Fibroblast of skin of back (primary cell): Measurements from ENCODE around the gene CEP131.

Experiments used
- DNase-seq: peaks from one replicate; pipeline ENCODE4 v3.0.0-alpha.2; 2013

The CEP131 gene

DNA sequence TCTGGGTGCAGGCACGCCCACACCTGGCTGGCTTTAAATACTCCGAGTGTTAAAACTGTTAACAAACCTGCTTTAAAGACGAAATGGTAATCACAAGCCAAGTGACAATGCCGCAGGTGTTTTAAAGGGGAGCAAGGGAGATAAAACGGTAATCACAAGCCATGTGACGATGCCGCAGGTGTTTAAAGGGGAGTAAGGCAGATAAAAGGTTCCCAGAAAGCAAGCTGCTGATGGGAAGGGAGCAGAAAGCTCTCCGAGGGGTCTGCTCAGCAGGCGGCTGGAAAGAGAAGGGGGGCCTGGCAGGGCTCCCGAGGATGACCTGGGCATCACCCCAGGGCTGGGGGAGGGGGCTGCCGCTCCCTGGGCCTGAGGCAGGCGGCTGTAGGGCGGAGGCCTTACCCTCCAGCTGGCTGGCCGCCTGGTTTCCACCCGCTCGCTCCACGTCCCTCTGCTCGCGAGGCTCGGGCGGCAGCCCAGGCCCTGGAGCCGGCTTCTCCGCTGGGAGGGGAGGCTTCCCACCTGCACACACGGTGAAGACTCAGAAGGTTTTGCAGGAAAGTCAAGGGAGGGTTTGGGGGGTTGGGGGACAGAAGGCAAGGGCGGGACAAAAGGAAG is 28.4 kb upstream of the CEP131 start:
- no peak for DNase-seq

DNA sequence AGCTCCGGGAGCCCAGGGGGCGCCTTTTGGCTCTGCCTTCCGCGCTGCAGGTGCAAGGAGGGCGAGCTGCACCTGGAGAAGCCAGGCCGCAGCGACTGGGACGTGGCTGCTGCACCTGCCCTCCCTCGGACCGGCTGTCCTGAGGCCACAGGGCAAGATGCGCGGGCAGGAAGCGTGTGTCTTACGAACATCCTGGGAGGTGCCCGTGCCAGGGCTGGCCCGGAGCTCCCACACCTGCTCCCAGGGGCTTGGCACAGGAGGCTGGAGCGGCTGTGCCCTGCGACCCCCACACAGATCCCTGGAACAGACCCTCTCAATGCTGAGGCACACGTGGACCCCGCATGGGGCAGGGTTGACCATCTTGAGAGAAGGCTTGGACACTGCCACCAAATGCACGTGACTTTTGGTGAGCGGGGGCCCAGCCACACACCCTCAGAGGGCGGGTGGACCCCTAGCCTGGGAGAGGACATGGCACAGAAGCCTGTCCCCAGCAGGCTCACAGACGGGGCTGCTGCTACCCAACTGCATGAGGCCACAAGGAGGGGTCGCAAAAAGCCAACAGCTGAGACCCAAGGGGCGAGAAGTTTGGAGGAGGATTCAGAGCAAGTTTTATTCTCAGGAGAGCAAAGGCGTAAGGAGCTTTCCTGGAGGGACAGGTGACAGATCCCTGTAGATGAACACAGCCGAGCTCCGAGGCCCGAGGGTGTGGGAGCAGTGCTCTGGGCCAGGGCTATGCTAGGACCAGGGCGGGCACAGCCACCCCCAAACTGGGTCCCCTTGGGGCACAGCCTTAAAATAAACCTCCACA is 27.7 kb upstream of the CEP131 start:
- DNase-seq: no peak

DNA sequence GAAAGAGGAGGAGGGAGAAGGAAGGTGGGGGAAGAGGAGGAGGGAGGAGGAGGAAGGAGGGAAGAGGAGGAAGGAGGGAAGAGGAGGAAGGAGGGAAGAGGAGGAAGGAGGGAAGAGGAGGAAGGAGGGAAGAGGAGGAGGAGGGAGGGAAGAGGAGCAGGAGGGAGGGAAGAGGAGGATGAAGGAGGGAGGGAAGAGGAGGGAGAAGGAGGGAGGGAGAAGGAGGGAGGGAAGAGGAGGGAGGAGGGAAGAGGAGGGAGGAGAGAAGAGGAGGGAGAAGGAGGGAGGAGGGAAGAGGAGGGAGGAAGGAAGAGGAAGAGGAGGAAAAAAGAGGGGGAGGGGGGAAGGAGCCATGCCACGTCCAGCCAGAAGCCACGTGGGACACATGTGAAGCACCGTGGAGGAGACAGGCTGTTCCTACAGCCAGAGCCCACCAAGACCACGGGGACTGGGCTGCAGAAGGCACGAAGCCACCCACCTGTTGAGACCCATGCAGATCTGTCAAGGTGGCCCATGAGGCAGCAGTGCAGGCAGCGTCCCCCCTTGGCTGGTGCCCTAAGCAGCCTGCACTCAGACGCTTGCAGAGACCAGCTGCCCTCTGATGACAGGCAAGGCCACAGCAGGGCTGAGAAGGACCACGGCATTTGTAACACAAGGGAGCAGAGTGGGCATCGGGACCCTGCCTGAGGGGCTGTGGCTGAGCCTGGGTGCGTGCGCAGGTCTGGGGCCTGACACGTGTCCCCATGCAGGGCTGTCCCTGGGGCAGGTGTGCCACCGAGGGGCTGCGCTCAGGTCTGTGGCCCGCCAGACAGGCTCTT is 26.7 kb upstream of the CEP131 start:
- peak; percentile 17 for DNase-seq

DNA sequence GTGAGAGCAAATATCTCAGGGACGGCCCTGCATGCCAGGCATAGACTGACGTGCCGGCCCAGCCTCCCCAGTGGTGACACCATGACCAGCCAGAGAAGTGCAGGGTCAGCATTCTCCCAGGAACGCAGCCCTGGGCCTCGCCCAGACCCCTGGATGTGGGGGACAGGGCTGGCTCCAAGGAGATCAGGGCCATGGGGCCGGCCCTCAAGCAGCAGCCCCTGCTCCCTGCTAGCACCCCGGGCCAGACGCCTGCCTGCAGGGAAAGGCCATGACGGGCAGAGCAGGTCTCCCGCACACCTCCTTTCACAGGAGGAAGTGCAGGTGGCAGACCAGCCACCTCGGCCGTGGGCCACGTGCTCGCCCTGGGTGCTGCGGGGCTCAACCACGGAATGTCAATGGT is 25.9 kb upstream of the CEP131 start:
- no peak for DNase-seq

DNA sequence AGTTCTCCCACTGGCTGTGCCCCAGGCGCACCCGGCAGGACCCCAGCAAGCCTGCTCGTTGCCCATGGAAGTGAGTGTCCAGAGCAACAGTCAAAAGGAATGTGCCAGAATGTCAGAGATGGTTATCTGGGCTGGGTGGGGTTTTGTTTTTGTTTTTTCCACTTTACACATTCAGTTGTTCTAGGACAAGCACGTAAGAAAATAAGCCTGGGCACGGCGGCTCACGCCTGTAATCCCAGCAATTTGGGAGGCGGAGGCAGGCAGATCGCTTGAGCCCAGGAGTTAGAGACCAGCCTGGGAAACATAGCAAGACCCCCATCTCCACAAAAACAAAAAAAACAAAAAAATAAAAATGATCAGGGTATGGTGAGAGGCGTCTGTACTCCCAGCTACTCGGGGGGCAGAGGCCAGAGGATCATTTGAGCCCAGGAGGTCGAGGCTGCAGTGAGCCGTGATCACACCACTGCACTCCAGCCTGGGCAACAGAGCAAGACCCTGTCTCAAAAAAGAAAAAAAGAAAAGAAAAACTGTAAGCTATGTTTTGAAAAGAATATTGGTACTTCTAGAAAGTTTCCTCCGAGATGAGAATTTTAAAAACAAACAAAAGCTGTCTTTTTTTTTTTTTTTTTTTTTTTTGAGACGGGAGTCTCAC is 24.7 kb upstream of the CEP131 start:
- DNase-seq: no peak

DNA sequence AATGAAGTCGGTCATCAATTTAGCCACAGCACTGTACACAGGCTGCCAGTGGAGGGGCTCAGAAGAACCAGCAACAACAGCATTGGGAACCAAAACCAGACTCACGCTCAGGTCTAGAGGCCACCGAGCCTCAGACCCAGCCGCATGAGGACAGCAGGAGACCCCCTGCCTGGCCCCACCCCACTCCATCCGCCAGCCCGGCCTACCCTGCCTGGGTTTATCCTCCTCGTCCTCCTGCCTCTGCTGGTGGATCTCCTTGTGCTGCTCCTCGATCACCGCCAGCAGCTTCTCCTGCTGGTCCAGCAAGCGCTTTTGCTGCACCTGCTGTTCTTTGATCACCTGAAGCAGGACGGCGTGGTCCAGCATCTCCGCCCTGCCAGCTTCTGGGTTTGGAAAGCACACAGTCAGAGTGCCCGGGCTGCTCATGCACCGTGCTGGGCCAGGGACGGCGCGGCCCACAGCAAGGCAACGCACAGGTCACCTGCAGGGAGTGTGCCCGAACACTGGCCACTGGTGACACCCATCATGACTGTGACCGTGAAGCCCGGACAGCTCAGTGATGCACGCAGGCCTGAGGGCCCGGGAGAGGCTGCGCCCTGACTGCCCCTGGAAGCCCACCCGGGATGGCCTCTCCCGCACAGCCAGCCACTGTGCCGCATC is 24.0 kb upstream of the CEP131 start:
- no peak for DNase-seq

DNA sequence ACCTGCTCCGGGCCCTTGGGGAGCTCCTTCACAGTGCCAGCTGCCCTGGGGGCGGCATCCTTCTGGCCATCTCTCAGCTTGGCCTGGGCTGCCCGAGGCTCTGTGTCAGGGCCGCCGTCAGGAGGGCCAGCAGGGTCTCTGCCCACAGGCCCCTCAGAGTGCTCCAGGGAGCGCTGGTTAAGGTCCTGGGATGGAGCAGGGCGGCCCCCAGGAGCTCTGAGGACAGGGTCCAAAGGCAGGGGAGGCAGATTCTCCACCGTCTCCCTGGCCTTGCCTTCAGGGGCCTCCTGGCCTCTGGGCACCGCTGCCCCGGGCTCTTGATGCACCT is 23.5 kb upstream of the CEP131 start:
- DNase-seq: no peak

DNA sequence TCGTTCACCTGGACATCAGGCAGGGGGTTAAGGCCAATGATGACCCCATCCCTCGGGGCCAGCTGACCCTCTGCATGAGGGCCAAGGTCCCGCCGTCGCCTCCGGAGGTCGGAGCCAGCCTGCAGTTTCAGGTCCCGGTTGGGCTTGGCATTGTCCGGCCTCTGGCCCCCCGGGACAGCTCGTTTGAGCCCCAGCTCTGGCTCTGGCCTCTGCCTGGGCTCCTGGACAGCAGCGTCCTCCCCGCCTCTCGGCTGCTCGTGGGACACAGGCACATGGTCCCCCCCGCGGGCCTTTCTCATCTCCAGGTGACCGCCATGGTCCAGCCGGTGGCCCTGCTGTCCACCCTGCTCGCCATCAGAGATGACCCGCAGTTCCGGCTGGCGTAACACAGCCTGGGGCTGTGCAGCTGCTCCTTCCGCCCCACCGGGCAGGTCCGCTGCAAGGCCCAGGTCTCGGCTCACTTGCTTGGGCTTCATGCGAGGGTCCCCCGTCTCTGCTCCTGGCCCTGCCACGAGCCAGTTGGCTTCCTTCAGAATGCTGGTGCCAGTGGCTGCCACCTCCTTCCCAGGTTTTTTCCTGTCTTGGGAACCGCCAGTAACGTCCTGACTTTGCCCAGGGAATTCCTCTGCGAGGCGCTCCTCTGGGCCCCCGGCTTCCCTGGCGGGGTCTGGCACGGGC is 23.0 kb upstream of the CEP131 start:
- DNase-seq: no peak

DNA sequence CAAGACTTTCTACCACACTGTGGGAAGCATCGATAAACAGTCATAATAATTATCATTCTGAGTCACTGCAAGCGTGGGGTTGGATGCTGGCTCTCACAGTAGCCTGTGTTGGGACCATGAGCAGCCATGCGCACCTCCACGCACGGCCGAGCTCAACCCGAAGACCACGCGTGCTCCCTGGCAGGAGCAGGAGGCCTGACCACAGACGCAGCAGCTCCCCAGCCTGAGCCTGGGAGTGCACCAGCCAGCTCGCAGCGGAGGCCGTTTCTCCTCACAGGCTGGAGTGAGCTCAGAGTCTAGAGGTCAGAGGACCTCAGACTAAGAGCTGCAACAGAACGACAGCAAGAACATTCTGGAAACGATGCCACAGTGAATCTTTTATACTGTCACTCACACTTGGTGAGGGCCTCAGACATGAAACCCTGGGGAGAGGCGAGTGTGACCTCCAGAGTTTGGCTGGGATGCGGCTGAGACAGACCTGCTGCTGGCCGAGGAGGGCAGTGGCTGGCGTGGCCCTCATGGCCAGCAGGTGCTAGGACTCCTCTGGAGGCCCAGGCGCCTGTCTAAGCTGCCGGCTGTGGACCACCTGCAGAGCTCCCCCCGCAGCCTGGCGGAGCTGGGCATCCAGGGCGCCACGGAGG is 22.4 kb upstream of the CEP131 start:
- DNase-seq: no peak

DNA sequence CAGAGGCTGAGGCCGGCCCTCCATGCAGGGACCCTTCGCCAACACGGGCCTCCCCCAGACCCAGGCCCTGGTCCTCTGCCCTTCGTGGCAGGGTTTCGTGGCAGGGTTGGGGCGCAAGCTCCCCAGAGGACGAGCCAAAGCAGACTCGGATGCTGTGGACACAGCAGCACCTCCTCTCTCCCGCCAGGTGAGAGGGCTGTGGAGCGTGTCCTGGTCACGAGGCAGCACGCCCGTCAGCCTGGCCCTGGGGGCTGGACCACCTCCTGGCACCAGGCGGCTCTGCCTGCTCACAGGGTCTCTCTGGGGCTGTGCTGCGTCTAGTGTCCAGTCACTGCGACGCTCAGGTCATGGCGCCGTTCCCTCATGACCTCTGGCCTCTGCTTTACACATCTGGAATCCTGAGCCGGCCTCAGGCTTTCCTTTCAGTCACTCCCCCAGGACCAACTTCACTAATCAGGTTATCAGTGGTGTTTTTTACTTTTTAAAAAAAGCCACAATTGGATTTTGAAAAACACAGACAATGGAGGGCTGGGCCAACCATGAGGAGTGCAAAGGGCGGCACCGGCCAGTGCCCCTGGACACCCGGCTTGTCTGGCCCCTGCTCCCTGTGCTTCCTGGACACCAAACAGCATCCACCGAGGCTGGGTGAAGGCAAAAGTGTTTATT is 21.7 kb upstream of the CEP131 start:
- DNase-seq: no peak

DNA sequence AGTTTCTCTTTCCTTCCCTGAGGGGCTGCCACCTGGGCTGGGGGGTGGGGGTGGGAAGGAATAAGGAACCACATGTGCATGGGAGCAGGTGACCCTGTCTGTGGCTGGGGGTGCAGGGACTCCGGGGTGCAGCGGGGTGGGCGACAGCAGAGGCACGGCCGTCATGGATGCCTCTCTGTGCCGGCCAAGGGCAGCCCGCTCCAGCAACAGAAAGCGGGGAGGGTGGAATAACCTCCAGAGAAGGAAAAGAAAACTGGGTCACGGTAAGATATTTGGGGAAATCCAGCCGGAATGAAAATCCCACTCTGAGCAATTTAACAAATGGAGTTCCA is 20.5 kb upstream of the CEP131 start:
- no peak for DNase-seq

DNA sequence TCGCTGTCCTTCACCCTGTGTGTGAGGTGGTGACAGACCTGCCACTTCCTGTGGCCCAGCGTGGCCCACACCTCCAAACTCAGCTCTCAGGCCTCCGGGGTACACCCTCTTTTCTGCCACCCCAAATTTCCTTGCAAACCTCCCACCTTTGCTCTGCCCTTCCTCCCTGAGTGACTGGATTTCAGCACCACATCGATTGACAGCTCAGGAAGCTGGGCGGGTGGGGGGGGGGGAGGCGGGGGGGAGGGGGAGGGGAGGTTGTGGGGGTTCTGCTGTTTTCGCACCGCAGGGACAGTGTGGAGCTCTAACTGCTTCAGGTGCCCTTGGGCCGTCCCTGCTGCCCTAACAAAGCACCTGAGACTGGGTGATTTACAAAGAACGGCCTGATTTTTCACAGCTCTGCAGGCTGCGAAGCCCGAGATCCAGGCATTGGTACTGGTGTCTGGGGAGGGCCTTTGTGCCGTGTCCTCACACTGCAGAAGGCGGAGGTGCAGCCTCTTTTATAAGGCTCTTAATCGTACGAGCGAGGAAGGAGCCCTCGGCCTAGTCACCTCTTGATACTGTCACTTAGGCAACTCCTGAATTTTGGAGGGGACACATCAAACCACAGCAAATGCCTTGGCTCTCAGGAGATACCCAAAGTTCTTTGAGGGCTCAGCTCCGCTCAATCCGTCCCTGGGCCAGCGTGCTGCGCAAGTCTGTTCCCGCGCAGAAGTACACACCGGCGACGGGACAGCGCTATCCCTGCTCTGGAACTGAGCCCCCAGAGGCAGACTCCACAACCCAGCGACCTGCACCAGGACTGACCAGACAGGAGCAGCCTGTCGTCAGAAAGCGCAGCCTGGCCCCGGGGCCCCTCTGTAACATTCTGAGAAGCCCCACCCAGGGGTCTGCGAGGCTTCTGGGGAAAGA is 19.9 kb upstream of the CEP131 start:
- no peak for DNase-seq

DNA sequence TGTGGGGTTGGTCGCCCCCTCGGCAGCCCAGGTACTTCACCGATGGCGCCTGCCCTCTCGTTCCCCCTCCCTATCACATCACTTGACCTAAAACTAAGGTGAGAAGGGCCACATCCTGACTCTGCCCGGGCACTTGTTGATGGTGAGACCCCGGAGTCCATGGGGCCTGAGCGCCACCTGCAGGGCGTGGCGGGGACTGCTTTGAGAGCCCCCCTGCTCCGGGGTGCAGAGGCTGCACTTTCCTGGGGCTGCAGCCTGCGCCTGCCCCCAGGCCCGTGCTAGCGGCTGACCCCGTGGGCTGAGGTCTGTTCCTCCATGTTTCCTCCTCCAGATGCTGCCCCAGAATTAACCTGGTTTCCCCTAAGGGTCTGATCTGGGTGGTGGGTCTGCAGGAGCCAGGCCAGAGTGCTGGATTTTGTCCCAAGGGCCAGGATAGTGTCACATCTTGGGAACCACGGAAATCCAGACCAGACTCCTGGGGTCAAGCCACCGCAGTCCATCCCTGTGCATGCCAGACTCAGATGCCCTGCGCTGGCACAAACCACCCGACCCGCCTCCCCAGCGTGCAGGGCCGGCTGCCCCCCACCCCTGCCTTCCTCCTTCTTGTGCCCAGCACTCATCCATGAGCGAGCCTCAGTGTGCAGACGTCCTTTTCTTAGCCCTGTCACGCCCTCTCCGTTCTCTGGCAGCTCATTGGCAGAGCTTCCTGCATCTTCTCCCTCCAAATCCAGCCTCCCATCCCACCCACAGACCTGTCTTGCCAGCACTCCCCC is 19.1 kb upstream of the CEP131 start:
- peak; percentile 32 for DNase-seq

DNA sequence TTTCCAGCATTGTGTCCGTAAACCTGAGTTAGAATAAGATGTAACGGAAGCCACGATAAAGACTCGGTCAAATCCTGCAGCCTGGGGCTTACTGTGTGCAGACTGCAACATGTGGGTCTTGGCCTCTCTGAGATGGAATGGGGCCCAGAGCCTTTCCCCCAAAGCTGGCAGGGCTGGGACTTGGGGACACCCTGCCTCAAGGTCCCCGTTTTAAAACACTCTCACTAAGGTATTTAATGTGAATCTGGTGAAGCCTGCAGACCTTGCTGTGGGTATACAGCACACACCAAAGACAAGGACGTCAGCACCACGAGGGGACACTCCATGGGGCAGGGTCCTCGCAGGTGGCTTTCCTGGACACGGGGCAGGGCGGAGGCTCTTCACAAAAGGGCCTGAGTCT is 18.4 kb upstream of the CEP131 start:
- no peak for DNase-seq

DNA sequence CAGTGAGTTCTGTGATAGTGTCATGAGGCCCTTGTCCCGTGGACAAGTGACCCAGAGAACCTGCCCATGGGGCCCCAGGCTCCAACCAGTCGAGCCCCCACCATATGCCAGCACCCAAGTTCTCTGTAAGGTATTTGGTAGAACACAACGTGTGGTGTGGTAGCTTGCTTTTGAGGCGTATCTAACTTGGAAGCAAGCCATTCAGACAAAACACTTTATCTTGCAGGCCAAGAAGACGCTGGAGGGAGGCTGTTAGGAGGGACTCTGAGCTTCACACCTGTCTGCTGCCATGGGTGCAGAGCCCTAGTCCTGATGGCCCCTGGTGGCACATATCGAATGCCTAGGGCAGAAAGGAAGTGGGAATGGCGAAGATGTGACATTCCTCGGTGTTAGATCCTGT is 18.0 kb upstream of the CEP131 start:
- no peak for DNase-seq

DNA sequence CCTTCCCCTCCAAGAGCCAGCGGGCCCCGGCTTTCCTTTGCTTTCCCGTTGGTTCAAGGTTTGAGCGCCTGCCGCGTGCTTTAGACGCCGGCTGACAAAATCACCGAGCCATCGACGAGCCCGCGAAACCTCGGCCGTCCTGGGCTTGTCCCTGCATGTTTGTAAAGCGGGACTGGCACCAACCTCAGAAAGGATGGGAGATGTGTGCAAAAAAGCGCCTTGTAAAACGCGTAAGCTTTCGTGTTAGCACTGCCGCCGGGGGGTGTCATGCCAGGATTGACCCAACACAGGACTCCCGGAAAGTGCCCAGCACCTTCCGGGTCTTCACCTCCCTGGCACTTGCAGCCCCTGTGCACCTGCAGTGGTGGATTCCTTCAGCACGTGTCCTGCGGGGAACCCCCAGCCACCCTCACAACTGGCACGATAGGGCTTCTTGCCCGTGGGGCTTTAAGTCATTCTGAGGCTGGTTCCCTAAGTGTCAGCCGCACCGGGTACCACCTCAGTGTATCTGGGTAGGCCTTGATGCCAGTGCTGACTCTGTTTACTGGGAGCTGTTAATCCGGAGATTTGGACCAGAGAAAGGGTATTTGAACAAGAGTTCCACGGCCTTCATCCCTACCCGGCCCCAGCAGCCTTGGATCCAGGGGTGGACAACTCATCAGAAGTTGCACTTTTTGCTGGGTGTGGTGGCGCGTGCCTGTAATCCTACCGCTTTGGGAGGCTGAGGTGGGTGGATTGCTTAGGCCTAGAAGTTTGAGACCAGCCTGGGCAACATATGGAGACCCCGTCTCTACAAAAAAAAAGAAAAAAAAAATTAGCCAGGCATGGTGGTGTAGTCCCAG is 17.2 kb upstream of the CEP131 start:
- peak; percentile 12 for DNase-seq

DNA sequence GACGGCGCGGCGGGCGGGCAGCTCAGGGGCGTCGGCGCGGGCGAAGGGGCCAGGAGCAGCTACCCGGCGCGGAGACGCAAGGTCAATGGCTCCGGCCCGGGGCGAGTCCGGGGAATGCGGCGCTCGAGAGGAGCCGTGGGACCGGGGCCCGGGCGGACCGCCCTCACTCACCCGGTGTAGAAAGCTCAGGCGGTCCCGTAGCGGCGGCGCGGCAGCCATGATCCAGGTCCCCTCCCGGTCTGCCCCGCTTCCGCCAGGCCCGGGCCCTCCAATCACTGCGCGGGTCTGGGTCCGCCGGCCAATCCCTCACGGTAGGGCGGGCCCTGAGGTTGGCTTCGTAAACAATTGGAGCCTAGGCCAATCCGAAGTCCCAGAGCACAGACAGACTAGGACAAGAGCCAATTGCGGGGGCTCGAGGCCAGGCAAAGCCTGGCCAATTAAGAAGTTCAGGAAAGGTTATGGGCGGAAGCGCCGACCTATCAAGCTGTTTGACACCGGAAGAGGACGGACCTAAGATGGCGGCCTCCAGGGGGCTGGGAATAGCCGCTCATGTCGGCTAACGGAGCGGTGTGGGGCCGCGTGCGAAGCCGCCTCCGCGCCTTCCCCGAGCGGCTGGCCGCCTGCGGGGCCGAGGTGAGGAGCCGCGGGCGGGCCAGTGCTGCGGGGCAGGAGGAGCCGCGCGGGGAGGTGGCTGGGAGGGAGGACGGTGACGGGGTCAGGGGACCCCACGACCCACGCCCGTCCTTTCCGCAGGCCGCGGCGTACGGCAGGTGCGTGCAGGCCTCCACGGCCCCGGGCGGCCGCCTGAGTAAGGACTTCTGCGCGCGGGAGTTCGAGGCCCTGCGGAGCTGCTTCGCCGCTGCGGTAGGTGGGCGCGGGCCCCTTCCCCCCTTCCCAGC is 16.3 kb upstream of the CEP131 start, which contains the start of the genes NDUFAF8 and TEPSIN:
TSS of gene NDUFAF8 (plus strand) at position 504 of the 899 bp plus-strand sequence. CDS start at position 550, 46 bp downstream.
TSS of gene TEPSIN (minus strand) at position 241 of the 899 bp plus-strand sequence. CDS start at position 219, 22 bp downstream.
- DNase-seq: peak; percentile 100
